Skeletal muscle satellite cell (primary cell): ENCODE results near the gene SPINDOC.
A peak's percentile ranks its signal among the peaks of the same experiment; 100 is the strongest.
"Not testable (repeated sequence)": the region's sequence is repeated elsewhere in the genome, so short reads cannot be mapped to it uniquely, and the experiment has no call there.

Source experiments
- H3K27me3 ChIP-seq: 2 replicates; pipeline ENCODE4 v1.7.0; 2013; ENCODE audit warnings: low read length; ENCODE audit not compliant: control insufficient read depth, insufficient read depth
- H3K36me3 ChIP-seq: 2 replicates; pipeline ENCODE4 v1.7.0; 2013; ENCODE audit warnings: mild to moderate bottlenecking, control low read depth, low read length; ENCODE audit not compliant: insufficient read depth
- H3K4me1 ChIP-seq: 2 replicates; pipeline ENCODE4 v1.7.0; 2013; ENCODE audit warnings: low read length; ENCODE audit not compliant: control insufficient read depth, insufficient read depth
- H3K4me2 ChIP-seq: 2 replicates; pipeline ENCODE4 v1.7.0; 2013; ENCODE audit warnings: mild to moderate bottlenecking, low read length
- H3K4me3 ChIP-seq: 2 replicates; pipeline ENCODE4 v1.7.0; 2013; ENCODE audit warnings: low read length
- H3K9ac ChIP-seq: 2 replicates; pipeline ENCODE4 v1.7.0; 2013; ENCODE audit warnings: mild to moderate bottlenecking, low read depth, low read length, moderate library complexity
- H3K9me3 ChIP-seq: replicated peaks from 2 replicates; pipeline ENCODE4 v1.7.0; 2013; ENCODE audit warnings: mild to moderate bottlenecking, control low read depth, low read length

The SPINDOC gene

DNA sequence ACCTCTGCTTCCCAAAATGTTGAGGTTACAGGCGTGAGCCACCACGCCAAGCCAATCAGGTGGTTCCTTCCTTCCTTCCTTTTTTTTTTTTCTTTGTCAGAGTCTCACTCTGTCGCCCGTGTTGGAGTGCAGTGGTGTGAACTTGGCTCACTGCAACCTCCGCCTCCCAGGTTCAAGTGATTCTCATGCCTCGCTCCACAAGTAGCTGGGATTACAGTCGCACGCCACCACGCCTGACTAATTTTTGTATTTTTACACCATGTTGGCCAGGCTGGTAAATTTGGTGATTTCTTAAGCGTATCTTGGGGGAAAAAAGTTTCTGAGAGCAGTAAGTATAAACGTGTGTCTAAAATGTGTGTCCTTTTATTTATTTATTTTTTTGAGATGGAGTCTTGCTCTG lies 18.2 kb upstream of the SPINDOC start:
- Histone ChIP-seq H3K9ac (no peak overlapping the region), H3K36me3 (no peaks in the 10 kb centered on the region), H3K4me3 (no peak overlapping the region), H3K9me3 (no peaks in the 10 kb centered on the region), H3K4me2 (no peak overlapping the region), H3K27me3 (no peaks in the 10 kb centered on the region), H3K4me1 (no peaks in the 10 kb centered on the region)

DNA sequence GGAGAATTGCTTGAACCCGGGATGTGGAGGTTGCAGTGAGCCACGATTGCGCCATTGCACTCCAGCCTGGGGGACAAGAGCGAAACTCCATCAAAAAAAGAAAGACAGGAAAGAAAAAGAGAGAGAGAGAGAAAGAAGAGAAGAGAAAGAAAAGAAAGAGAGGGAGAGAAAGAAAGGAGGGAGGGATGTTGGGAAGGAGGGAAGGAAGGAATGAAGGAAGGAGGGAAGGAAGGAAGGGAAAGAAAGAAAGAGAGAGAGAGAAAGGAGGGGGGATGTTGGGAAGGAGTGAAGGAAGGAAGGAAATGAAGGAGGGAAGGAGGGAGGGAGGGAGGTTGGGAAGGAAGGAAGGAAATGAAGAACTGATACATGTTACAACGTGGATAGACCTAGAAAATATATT lies 12.3 kb upstream of the SPINDOC start:
- H3K36me3 ChIP-seq: no peaks in the 10 kb centered on the region
- H3K9me3 ChIP-seq: no peaks in the 10 kb centered on the region
- H3K4me1 ChIP-seq: peaks cover 11% of the 10 kb centered on the region
- no peaks in the 10 kb centered on the region for H3K27me3 ChIP-seq
- H3K4me2 ChIP-seq: no peak overlapping the region
- no peak overlapping the region for H3K4me3 ChIP-seq
- H3K9ac ChIP-seq: no peak overlapping the region

DNA sequence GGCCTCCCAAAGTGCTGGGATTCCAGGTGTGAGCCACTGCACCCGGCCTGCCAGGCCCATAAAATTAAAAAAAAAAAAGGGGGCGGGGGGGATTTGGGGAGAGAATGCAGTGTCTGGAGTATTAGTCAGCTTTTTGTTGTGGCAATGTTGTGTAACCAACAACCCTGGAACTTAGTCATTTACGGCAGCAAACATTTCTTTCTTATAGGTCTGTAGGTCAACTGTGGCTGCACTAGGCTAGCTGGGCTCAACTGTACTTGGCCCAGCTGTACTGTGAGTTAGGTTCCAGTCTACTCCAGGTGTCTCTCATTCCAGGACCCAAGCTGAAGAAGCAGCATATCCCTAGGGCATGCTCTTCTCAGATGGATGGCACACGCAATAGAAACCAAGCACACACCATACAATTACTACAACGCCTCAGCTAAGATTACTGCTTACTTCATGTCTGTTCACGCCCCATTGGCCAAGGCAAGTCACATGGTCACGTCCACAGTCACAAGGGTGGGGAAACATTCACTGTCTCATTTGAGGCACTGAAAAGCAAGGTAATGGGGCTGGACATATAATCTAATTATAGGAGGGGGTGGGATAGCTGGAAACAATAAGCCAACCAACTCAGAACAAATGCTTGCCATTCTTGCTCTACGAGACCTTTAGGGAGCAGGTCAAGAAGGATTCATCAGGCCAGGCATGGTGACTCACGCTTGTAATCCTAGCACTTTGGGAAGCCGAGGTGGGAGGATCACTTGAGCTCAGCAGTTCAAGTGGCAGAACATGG lies 10.4 kb upstream of the SPINDOC start:
- Histone ChIP-seq H3K27me3 (no peaks in the 10 kb centered on the region), H3K9ac (no peak overlapping the region), H3K36me3 (no peaks in the 10 kb centered on the region), H3K4me2 (peak overlapping the region; percentile 9), H3K4me1 (peaks cover 11% of the 10 kb centered on the region), H3K9me3 (no peaks in the 10 kb centered on the region), H3K4me3 (no peak overlapping the region)

- Histone ChIP-seq H3K27me3 (no peaks in the 10 kb centered on the region), H3K9ac (no peak overlapping the region), H3K4me3 (no peak overlapping the region), H3K36me3 (no peaks in the 10 kb centered on the region), H3K4me1 (peaks cover 11% of the 10 kb centered on the region), H3K9me3 (no peaks in the 10 kb centered on the region), H3K4me2 (no peak overlapping the region)
Measured at GRCh38 chr11:63804259-63804658, 9.0 kb upstream of the SPINDOC start.

DNA sequence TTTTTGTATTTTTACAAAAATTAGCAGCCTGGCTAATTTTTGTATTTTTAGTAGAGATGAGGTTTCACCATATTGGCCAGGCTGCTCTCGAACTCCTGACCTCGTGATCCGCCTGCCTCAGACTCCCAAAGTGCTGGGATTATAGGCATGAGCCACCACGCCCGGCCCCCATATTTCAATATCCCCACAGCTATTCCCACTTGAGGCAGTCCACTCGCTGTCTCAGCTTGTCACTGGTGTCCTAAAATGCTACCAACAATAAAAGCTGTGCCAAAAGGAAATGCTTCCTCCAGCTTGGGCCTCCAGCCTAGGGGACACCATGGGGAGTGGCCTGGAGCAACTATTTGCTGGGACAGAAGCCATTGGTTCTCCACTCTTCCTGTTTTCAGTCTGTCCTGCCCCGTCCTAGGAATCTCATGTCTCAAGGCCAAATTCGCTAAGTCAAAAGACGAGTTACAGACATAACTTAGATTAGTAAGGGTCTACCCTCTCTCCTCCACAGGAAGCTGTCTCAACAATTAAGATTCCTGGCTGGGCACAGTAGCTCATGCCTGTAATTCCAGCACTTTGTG lies 7.3 kb upstream of the SPINDOC start:
- no peaks in the 10 kb centered on the region for H3K36me3 ChIP-seq
- no peak overlapping the region for H3K4me3 ChIP-seq
- H3K9ac ChIP-seq: no peak overlapping the region
- H3K4me2 ChIP-seq: no peak overlapping the region
- no peaks in the 10 kb centered on the region for H3K9me3 ChIP-seq
- no peaks in the 10 kb centered on the region for H3K27me3 ChIP-seq
- H3K4me1 ChIP-seq: peaks cover 11% of the 10 kb centered on the region

DNA sequence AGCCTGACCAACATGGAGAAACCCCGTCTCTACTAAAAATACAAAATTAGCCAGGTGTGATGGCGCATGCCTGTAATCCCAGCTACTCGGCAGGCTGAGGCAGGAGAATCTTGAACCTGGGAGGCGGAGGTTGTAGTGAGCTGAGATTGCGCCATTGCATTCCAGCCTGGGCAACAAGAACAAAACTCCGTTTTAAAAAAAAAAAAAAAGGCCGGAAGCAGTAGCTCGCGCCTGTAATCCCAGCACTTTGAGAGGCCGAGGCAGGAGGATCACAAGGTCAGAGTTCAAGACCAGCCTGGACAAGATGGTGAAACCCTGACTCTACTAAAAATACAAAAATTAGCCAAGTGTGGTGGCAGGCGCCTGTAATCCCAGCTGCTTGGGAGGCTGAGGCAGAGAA lies 2.9 kb upstream of the SPINDOC start:
- H3K4me3 ChIP-seq, H3K9me3 ChIP-seq, H3K4me2 ChIP-seq, H3K36me3 ChIP-seq, H3K27me3 ChIP-seq, H3K9ac ChIP-seq: not testable (repeated sequence)
- H3K4me1 ChIP-seq: peaks cover 16% of the 10 kb centered on the region

GRCh38 chr11:63811522-63811921 lies 1.7 kb upstream of the SPINDOC start:
- no peak overlapping the region for H3K4me2 ChIP-seq
- H3K36me3 ChIP-seq: peaks cover 10% of the 10 kb centered on the region
- H3K4me1 ChIP-seq: peaks cover 17% of the 10 kb centered on the region
- no peaks in the 10 kb centered on the region for H3K9me3 ChIP-seq
- no peak overlapping the region for H3K4me3 ChIP-seq
- H3K27me3 ChIP-seq: no peaks in the 10 kb centered on the region
- no peak overlapping the region for H3K9ac ChIP-seq

DNA sequence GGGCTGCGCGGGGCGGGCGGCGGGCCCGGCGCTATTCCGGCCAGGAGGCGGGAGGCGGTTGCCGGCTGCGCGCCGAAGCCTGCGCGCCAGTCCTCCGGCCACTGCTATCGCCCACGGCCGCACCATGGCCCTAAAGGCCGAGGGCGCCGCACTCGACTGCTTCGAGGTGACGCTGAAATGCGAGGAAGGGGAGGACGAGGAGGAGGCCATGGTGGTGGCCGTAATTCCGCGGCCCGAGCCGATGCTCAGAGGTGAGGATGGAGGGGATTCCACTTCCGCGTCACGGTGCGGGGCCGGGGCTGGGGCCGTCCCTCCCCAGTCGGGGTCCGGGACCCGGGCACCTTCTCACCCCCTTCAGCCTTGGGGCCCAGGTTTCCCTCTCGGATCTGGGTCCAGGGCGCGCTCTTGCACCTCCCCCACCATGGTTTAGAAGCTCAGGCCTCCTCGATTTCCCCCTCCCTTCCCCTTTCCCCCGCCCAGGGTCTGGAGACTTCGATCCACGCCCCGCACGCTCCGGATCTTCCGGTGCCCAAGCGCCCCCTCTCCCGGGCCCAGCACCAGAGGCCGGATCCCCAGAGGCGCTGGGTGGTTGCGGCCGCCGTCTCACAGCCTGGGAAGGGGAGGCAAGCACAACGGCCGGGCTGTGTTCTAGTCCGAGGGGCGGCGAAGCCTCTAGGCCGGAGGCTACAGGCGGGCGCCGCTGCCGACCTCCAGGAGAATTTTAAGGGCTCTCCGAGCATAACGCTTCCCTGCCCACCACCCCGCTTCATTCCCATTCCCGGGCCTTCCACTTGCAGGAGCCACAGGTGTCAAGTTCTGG lies 517 bp downstream of the SPINDOC start:
- Histone ChIP-seq H3K4me2 (peak overlapping the region; percentile 91), H3K36me3 (peaks cover 27% of the 10 kb centered on the region), H3K4me3 (peak overlapping the region; percentile 99), H3K27me3 (no peaks in the 10 kb centered on the region), H3K4me1 (peaks cover 17% of the 10 kb centered on the region), H3K9me3 (no peaks in the 10 kb centered on the region), H3K9ac (peak overlapping the region; percentile 95)

- peak overlapping the region; percentile 95 for H3K9ac ChIP-seq
- H3K4me3 ChIP-seq: peak overlapping the region; percentile 99
- no peaks in the 10 kb centered on the region for H3K9me3 ChIP-seq
- peaks cover 29% of the 10 kb centered on the region for H3K36me3 ChIP-seq
- peak overlapping the region; percentile 91 for H3K4me2 ChIP-seq
- H3K27me3 ChIP-seq: no peaks in the 10 kb centered on the region
- peaks cover 17% of the 10 kb centered on the region for H3K4me1 ChIP-seq
Measured at GRCh38 chr11:63814383-63814736, 1.1 kb downstream of the SPINDOC start.

GRCh38 chr11:63816166-63816565 lies 2.9 kb downstream of the SPINDOC start:
- Histone ChIP-seq H3K4me2 (no peak overlapping the region), H3K4me1 (peaks cover 17% of the 10 kb centered on the region), H3K27me3 (no peaks in the 10 kb centered on the region), H3K9me3 (no peaks in the 10 kb centered on the region), H3K9ac (no peak overlapping the region), H3K4me3 (no peak overlapping the region), H3K36me3 (peaks cover 39% of the 10 kb centered on the region)

DNA sequence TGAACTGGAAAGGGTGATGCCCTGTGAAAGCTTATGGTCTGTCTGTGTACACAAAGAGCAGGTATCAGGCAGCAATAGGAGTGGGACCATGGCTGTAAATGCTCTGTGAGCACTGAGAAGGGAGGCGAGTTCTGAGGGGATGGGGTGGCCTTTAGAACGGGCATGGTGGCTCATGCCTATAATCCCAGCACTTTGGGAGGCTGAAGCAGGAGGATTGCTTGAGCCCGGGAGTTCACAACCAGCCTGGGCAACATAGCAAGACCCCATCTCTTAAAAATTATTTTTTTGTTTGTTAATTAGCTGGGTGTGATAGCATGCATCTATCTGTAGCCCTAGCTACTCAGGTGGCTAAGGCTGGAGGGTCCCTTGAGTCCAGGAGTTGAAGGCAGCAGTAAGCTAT lies 3.5 kb downstream of the SPINDOC start:
- H3K9me3 ChIP-seq: no peaks in the 10 kb centered on the region
- H3K4me2 ChIP-seq: no peak overlapping the region
- peaks cover 45% of the 10 kb centered on the region for H3K36me3 ChIP-seq
- no peak overlapping the region for H3K9ac ChIP-seq
- no peak overlapping the region for H3K4me3 ChIP-seq
- H3K4me1 ChIP-seq: peaks cover 17% of the 10 kb centered on the region
- H3K27me3 ChIP-seq: no peaks in the 10 kb centered on the region
